ENCODE data around the gene C4orf54.

DNA sequence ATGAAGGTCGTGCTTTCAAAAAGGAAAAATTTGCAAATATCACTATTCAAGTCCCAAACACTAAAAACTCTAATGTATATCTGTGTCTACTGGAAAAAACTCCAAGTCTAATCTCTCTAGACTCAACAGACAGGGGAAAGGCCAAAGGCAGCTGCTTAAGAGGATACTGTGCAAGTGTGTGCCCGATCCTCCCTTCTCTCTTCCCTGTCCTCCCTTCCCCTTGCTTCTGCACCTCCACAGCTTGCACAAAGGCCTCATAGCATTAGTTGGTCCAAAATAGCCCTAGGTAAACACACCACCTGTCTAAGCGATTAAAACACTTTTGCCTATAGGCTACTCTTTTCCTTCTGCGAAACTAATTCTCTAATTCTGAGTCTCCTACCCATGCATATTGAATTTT lies 10.6 kb downstream of the C4orf54 start:
- TF ChIP-seq CTCF (conservative IDR thresholded peaks at IDR 0.05; ENCODE audit: low read depth, low read length) (no peak), EZH2 (IDR thresholded peaks at IDR 0.05; ENCODE audit: low read length, unreplicated experiment) (no peak), EZH2phosphoT487 (IDR thresholded peaks at IDR 0.05; ENCODE audit: borderline replicate concordance, low read length) (no peak)
